ENCODE data around the gene MYO1E.

Gene MYO1E

DNA sequence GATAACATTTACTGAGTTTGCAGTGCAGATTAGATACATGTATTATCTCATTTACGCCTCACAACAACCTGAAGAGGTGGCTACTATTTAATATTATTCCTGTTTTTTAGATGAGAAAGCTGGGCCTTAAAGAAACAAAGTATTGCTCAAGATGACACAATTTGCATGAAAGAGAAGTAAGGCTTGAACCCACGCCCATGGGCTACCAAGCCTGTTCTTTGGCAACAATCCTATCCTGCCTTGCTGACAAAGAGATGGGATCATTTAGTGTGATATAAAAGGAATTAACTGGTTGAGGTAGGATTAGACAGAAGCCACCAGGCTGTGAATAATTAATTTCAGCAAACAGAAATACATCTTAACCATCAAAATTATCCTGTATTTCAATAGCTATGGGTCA is 175.2 kb downstream of the MYO1E start:
- DNase-seq (ENCODE audit: low read depth, low spot score), result no peak

DNA sequence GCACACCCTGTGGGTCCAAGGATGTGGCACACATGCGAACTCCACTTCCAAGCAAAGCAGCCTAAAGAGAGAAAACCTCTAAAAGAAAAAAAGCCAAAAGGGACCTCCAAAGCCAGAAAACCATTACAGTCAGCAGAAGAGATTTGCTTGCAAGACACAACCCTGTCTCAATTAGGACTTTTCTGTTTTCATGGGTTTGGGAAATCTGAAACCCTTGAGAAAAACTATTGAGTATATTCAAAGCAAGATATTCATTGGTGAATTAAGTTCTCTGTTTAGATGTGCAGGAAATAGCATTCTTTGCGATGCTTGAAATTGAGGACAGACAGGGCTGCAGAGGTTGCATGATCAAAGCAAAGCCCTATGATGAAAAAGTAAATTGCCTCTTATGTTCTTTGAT is 176.3 kb downstream of the MYO1E start:
- DNase-seq (ENCODE audit: low read depth, low spot score), result no peak

DNA sequence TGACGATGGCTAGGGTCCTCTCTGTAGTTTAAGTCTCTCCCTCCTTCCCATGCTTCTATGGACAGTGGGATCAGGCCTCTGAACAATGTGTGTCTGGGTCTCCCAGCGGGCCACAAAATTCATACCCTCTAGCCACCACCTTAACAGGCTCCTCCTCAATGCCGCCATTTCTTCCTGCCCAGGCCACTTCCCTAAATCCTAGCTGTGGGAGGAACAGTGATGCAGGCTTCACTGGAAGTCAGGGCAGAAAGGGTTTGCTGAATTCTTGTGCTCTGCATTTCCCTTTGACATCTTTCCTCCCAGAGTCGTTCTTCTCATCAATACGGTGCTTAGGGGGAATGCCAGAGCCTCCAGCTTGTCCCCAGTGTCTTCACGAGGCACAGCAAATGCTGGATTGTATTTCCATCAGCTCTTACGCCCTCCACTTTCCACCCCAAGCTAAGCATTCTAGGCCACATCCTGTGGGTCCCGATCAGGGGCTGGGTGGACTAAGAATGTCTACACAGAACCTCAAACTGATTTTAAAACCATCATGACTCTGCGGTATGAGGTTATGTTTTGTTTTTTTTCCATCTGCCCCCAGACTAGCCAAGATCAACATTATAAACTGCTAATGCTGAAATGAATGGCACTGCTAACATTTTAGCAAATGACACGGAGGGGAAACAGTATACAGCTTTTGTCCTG is 177.9 kb downstream of the MYO1E start:
- peak; percentile 41 for DNase-seq (ENCODE audit: low read depth, low spot score)

DNA sequence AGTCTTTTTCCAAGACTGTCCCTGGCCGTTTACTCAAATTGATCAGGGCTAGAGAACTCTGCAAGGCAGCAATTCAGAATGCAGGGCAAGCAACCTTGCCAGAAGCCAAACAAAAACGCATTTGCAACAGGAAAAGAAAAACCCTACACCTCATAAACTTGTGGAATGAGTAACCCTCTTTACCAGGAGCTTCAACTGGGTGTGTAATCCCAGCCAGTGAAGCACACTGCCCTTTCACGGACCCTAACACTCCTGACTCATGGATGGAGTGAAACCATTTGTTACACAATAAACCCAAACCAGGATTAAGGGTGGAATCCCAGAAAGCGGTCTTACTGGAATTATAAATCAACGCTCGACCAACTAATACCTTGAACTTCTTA is 180.8 kb downstream of the MYO1E start:
- DNase-seq (ENCODE audit: low read depth, low spot score), result peak; percentile 85

DNA sequence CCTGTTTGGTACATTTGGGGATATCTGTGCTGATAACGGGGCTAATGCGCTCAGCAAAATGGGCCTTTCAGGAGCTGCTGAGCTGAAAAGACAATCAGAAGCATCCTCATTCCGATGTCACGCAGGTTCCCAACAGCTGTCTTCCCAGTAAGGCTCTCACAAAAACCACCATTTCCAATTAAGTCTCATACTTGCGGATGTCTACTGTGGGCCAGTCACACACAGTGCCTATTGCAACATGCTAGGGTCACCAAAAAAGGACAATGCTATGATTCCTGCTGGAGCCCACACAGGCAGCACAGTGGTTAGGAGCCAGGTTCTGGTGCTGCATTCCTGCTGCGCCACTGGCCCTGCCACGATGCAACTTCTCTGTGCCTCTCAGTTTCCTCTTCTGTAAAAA is 182.4 kb downstream of the MYO1E start:
- peak; percentile 17 for DNase-seq (ENCODE audit: low read depth, low spot score)

DNA sequence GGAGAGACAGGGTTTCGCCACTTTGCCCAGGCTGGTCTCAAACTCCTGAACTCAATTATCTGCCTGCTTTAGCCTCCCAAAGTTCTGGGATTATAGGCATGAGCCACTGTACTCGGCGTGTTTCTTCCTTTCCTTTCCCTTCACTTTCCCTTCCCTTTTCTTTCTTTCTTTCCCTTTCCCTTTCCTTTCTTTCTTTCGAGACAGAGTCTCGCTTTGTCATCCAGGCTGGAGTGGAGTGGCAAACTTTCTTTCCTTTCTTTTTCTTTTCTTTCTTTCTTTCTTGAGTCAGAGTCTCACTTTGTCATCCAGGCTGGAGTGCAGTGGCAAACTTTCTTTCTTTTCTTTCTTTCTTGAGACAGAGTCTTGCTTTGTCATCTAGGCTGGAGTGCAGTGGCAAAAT is 183.4 kb downstream of the MYO1E start:
- no peak for DNase-seq (ENCODE audit: low read depth, low spot score)

DNA sequence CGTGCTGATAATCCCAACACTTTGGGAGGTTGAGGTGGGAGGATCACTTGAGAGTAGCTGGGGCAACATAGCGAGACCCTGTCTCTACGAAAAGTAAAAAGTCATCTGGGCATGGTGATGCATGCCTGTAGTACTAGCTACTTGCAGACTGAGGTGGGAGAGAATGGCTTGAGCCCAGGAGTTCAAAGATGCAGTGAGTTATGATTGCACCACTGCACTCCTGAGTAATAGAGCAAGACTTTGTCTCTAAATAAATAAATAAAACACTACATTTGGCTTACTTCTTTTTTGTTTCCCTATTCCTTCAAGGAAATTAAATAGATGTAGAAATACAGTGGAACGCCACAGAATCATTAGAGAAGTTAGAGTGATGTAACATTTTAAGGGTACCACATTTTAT is 186.2 kb downstream of the MYO1E start:
- peak; percentile 34 for DNase-seq (ENCODE audit: low read depth, low spot score)

DNA sequence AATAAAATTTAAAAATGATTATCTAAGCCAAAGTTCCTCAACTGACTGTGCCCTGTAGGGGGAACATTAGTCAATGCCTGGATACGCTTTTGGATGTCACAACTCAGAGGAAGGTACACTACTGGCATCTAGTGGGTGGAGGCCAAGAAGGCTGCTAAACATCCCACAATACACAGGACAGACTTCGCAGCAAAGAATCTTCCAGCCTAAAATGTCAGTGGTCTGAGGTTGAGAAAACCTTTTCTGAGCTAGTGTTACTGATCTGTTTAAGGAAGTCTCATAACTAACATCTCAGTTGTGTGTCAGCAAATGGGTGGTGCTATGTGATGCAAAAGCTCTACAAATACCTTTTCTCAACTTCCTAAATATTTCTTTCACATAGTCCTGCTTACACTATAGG is 186.9 kb downstream of the MYO1E start:
- DNase-seq (ENCODE audit: low read depth, low spot score), result no peak

DNA sequence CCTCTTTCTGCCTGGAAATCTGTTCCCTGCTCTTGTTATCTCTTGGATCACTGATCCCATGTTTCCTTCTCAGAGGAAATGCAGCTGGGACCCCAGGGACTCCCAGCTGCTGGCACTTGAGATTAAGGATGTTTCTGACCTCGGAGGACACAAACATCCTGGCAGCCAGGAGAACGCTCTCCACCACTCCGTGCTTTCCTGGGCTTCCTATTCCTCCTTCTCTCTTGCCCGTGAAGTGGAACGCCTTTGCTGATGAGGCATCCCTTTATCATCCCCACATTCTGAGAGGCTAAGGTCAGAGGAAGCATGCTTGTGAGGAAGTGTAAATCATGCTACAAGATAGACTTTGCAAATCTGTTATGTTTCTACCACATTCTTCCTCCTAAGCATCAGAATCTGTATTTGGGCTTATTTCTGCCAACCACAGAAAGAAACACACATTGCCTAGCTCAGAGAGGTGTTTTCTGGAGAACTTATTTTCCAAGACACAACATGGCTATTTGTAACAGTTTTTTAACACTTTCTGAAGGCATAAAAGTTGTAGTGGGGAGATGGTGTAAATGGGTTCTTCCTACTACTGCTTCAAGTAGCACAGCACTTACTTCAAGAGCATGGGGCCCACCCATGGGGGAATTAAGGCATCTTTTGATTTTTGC is 191.6 kb downstream of the MYO1E start:
- no peak for DNase-seq (ENCODE audit: low read depth, low spot score)

DNA sequence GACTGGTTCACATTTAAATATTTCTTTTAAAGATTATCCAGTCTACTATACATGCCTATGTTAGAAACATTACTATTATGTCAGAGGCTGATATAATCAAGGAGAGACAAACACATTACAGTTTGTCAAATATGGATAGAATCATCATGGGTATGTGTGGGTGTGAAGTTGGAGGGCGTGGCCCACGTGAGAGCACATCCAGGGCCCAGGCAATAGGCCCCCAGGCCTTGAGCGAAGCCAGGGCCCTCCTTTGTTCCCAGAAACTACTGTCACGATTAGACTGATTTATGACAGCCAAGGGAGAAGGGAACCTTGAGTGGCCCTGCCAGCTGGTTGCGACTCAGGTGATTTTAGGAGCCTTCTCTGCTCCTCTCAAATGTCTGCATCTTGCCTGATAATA is 193.0 kb downstream of the MYO1E start:
- DNase-seq (ENCODE audit: low read depth, low spot score), result no peak

DNA sequence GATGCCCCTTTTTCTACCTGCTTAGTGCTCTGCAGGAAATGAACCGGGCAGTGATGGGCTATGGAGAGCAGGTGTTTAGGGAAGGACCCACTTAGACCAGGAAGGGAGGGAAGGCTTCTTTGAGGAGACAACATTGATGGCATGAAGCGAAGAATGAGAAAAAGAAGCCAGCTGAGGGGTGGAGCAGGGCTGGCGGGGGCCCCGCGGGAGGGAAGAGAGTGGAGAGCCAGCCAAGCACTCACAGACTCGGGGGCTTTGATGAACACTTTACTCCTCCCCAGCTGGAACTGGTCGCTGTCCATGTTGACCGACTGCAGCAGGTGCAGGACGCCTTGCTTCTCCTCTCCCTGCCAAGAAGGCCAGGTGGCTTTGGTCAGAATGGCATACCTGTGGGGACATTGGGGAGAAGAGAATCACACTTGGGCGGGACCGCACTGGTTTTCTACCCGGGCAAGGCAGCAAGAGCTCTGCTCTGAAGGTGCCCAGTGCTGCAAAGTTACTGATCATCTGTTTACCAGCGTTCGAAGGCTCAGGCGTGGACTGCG is 194.4 kb downstream of the MYO1E start:
- DNase-seq (ENCODE audit: low read depth, low spot score), result no peak

DNA sequence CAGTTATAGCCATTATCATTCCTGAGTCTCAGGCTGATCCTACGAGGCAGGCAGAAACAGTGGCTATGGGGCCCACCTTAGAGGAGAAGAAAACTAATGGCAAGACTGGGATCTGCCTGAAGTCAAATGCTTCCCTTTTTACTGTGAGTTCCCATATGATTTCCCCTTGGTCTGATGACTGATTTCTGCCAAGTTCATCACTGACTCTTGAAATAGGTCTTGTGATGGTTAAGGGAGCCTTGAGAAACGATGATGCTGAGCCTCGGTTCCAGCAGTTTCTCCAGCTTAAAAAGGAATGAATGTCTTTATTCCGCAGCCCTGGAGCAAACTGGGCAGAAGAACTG is 195.4 kb downstream of the MYO1E start:
- no peak for DNase-seq (ENCODE audit: low read depth, low spot score)

DNA sequence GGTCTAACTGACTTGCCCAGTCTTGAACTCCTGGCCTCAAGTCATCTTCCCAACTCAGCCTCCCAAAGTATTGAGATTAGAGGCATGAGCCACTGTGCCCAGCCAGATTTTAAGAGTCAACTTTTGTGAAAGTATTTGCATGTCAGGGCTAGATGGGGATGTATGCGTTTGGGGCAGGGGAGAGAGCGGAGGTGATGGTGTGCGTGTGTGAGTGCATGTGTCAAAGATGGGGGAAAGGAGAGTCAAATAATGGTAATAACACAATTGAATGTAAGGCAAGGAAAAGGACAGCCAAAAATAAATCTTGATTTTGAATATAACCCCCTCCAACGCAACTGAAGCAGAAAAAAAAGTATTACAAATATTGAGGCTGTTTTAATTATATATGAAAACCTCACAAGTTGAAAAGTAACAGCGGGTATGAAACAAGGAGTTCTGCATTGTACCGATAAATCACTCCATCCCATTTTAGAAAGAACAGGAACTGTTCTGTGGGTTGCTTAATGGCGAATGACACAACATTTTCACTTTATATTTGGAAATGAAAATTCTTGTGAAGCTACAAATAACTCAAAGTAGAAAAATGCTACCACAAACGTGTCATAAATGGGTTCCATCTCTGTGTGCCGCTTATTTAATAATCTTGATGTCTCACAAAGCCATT is 195.9 kb downstream of the MYO1E start:
- no peak for DNase-seq (ENCODE audit: low read depth, low spot score)

DNA sequence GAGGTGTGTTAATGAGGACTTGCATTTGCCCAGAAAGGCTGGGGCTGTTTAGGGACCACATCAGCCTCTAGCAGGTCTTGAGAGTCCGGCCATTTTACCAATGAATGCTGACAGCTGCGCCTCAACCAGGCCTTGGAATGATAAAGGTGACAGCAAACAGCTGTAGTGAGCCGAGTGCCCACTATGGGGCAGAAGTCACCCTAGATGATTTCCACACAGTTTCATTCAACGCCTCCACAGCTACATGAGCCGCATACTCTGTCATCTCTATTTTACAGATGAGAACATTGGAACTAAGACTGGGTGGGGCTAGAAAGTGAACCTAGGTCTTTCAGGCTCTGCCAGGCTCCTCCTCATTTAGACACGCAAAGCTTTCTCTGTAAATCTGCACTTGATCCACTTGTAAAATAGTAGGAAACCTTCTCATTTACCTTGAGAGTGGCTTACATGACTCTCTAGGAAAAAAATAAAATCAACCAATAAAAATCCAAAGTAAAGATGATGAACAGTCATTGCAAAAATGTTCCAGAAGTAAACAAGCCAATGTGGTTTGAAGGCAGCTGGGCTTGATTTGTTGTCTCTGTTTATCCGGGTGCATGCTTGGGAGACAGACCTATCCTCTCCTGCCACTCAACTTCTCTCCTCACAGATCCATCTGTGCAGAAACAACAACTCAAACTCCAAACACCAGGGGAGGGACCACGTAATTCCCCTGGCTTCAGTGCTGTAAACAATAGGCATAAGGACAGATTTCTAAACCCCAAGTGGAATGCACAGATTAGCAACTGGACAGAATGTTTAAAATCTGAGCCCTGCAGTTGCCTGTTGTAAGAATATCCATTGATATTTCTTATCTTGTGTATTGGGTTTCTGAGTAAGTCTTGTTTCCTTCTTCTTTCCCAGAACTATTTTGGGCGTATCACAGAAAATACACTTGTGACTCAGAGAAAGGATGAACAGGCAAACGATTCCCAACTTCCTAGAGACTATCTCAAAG is 197.5 kb downstream of the MYO1E start:
- peak; percentile 74 for DNase-seq (ENCODE audit: low read depth, low spot score)

DNA sequence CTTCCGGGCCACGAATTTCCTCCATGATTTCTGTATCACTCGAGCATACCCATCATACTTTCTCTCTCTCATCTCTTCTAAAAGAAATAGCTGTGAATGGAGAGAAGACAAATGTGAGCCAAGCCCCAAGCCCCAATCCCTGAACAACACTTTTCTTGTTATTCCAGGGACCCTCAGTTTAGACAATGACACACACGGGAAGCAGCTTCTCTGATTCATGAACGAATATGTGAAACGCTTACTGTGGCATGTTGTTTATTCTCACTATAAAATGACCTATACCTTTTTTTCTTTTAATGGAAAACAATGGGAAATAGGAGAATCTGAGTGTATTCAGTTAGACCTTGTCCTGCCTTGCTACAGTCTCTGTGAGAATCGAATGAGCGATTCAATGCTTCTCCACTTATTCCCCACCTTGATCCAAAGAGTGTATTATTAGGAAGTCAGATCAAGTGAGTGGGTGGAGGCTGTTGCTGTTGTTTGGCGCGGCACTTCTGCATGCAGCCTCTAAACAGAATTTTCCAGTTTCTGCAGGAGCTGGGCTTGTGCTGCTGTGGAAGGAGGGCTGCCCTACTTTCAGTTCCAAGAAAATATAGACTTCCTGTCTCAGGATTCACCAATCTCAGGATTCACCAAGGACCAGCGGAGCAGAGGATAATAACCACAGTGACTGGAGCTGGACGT is 198.4 kb downstream of the MYO1E start:
- DNase-seq (ENCODE audit: low read depth, low spot score), result no peak

DNA sequence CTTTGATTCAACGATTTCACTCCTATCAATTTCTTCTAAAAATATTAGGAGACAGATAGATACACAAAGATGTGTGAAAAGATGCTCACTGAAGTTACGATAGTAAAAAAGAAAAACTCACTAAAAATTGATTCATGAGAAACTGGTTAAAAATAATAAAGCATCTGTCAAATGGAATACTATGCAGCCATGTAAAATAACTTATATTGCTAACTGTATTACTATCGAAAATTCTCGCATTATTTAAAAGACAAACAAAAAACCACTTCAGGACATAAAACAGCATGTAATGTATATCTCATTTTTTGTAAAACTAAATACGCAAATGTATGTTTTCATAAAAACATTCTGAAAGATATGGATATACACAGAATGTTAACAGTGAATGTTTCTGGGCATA is 199.5 kb downstream of the MYO1E start:
- DNase-seq (ENCODE audit: low read depth, low spot score), result no peak

DNA sequence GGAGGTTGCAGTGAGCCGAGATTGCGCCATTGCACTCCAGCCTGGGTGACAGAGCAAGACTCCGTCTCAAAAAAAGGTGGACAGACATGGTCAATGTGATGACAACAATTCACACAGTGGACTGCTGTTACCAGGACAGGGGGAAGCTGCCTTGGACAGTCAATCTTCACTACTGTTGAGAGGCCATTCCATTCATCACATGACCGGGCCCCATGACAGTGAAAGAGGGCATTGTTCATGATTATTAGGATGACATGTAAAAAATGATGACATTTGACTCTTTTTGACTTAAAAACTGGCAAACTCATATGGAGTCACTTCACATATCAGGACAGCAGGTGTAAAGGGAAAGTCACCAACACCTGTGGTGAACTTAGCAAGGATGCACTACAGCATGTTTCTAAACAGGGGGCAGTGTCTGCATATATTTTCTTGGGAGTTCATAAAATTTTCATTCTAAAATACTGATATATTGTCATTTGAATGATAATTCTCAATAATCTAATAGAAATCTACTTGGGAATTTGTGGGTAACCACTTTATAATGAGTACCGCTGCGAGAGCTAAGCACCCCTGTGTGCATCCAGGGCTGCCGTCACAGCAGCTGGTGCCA is 200.3 kb downstream of the MYO1E start:
- DNase-seq (ENCODE audit: low read depth, low spot score), result no peak

DNA sequence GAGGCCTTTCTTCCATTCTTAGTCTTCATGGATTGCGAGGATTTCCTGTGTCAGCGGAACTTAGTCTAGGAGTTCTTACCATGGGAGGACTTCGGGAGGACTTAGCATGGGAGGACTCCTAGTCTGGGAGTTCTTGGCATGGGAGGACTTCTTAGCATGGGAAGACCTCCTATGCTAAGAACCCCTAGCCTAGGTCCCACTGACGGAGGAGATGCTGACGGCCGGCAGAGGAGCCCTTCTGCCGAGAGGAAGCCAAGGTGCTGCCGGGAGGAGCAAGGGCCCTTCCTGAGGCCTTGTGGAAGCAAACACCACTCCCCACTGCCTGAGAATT is 201.6 kb downstream of the MYO1E start:
- no peak for DNase-seq (ENCODE audit: low read depth, low spot score)

DNA sequence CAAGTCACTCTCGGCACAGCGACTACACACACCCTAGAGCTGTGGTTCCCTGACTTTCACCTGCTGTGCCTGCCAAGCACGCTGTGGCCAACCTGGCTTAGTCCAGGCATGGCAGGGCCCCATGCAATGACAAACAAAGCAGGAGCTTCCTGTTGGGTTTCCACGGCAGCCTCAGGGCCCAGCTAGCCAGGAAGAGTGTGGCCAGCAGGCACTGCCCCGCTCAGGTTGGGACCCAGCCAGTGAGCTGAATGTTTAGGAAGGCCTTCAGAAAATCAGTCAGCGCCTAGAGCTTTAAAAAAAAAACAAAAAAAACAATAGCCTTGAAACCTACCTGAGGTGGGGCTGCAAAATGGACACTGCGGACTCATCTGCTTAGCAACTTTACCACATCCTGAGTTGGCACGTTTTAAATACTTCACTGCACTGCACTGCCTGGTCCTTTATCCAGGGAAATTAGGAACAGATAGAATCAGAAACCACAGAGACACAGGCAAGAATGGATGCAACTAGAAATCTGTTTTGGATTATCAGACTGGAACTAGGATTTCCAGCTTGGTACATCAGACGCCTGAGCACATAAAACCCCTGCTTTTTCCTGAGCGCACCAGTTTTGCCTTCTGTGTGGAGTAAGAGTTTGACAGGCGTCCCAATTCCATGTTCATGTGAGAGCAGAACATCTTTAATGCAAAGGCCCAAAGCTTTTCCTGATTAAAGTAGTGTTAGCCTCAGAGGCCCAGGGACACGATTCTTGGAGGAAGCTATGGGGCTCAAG is 202.2 kb downstream of the MYO1E start:
- peak; percentile 89 for DNase-seq (ENCODE audit: low read depth, low spot score)

DNA sequence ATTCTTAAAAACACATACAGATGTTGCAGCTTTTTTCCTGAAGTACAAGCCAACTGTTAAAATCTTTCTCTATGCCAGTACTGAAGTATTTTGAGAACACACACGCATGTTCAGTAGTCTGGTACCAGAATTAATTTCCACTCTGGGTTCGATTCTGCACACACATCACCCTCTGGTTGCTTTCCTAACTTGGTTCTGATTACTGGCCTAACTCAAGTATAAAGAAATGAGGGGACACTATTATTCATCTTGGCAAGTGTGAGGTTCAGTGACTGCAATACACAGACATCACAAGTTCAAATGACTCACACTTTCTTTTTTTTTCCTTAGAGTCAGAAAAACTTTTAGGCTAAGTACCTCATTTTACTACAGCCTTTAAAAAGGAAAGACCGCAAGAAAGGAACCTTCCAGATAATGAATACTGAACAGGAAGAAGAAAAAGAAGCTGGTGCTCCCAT is 203.4 kb downstream of the MYO1E start:
- peak; percentile 82 for DNase-seq (ENCODE audit: low read depth, low spot score)
